ENCODE data around the gene OR5H6. TPM values are rescaled to one million over a fixed set of nuclear protein-coding genes. Genes with fewer than 3 reads are reported as not detected.
A peak's percentile ranks its signal among the peaks of the same experiment; 100 is the strongest.

OR5H6 gene
- total and polyA plus RNA-seq, 4 experiments from 2014 or later = not detected

DNA sequence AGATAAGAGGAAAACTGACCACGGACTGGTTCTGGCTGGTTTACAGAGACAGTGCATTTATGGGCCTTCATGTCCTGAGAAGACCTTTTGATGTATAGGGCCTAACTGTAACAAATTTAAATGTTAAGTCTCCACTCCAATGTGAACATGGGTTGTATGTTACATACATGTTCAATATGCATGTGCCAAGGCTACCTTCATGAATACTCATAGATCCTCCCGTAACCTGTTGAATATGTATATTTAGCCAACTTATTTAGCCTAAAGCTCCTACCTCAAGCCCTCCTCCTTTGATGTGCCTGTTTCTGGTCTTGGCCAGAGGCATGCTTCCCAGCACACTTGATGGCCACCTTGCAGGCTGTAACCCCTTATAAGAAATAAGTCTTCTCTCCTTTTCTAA is 18.2 kb downstream of the OR5H6 start, which contains the start of gene OR5H2:
TSS of gene OR5H2 (plus strand) at position 301 of the 400 bp plus-strand sequence. CDS start 398 bp downstream, outside the sequence.
- Histone ChIP-seq H3K4me3 (ENCODE audit: low read length in 2 of 2) (no peak within 1 kb of the TSS), H3K9me3 (ENCODE audit: control insufficient read depth in 1 of 2, low read length in 2 of 2) (no peaks in the 10 kb centered on the region), H3K27ac (ENCODE audit: low read depth, low read length) (no peak within 1 kb of the TSS), H3K27me3 (ENCODE audit: insufficient read depth, low read length) (no peaks in the 10 kb centered on the region), H3K4me1 (ENCODE audit: insufficient read depth, low read length) (no peaks in the 10 kb centered on the region), H3K36me3 (ENCODE audit: insufficient read depth, low read length) (no peaks in the 10 kb centered on the region)
- Mint-ChIP-seq H3K4me3 (no peak within 1 kb of the TSS), H3K36me3 (no peaks in the 10 kb centered on the region), H3K4me1 (peaks cover 0 to 9% (median 3%) of the 10 kb centered on the region in 4 donors), H3K27ac (peak within 1 kb of the TSS in 1 of 7 donors; percentile 13), H3K27me3 (peaks cover under 1 to 2% of the 10 kb centered on the region in 2 donors), H3K9me3 (no peaks in the 10 kb centered on the region)
- CTCF ChIA-PET (ENCODE audit: partially characterized antibody) = no interaction called here
- POLR2A ChIA-PET (ENCODE audit: partially characterized antibody) = no interaction called here
- no peak for DNase-seq
- intact Hi-C loops (cut with micrococcal nuclease) = no loop called here

DNA sequence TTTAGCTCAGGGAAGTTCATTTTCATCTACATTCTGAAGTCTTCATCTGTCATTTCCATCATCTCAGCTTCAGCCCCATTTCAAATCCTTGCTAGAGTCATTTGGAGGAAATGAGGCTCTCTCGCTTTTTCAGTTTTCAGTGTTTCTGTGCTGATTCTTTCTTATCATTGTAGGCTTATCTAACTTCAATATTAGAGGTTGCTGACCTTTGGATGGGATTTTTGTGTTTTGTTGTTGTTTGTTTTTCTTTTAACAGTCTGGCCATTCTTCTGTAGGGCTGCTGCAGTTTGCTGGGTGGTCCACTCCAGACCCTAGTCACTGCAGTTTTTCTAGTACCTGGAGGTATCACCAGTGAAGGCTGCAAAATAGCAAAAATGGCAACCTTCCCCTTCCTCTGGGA is 26.9 kb downstream of the OR5H6 start:
- no peaks in the 10 kb centered on the region for H3K4me1 ChIP-seq (ENCODE audit: insufficient read depth, low read length)
- no peak overlapping the region for H3K4me3 Mint-ChIP-seq
- peaks cover 3% of the 10 kb centered on the region for H3K27me3 ChIP-seq (ENCODE audit: insufficient read depth, low read length)
- peaks cover 12 to 17% of the 10 kb centered on the region in 2 donors for H3K27me3 Mint-ChIP-seq
- H3K36me3 ChIP-seq (ENCODE audit: insufficient read depth, low read length) = no peaks in the 10 kb centered on the region
- H3K9me3 Mint-ChIP-seq = peaks cover 0 to 2% (median 0%) of the 10 kb centered on the region in 8 donors
- H3K27ac Mint-ChIP-seq = no peak overlapping the region
- intact Hi-C loops (cut with micrococcal nuclease) = no loop called here
- POLR2A ChIA-PET (ENCODE audit: partially characterized antibody) = no interaction called here
- no peak for DNase-seq
- H3K36me3 Mint-ChIP-seq = no peaks in the 10 kb centered on the region
- H3K9me3 ChIP-seq (ENCODE audit: control insufficient read depth in 1 of 2, low read length in 2 of 2) = no peaks in the 10 kb centered on the region
- no peak overlapping the region for H3K4me3 ChIP-seq (ENCODE audit: low read length in 2 of 2)
- H3K27ac ChIP-seq (ENCODE audit: low read depth, low read length) = no peak overlapping the region
- CTCF ChIA-PET (ENCODE audit: partially characterized antibody) = no interaction called here
- H3K4me1 Mint-ChIP-seq = no peaks in the 10 kb centered on the region

DNA sequence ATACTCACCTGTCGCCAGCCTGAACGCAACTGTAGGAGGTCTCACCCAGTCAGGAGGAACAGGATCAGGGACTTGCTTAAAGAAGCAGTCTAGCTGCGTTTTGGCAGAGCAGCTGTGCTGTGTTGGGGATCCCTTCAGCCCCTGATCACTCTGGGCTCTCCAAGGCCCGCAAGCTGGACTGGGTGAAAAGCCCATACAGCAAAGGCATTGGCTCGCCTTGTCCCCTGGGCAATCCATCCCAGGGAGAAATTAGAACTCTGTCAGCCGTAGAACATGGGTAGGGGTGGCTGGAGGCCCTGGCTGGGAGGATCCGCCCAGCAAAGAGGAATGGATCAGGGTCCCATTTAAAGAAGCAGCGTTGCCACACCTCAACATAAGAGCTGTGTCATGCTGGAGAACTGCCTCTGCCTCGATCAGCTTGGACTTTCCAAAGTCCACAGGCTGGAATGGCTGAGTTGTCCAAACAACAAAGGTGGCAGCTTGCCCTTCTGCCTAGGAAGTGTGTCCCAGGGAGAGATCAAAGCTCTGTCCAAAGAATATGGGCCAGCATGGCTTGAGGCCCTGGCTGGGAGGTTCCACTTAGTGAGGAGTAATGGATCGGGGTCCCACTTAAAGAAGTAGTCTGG is 27.4 kb downstream of the OR5H6 start:
- Mint-ChIP-seq H3K4me3 (no peak overlapping the region), H3K36me3 (no peaks in the 10 kb centered on the region), H3K9me3 (peaks cover 0 to 2% (median 0%) of the 10 kb centered on the region in 8 donors), H3K27ac (no peak overlapping the region), H3K4me1 (no peaks in the 10 kb centered on the region), H3K27me3 (peaks cover 12 to 19% of the 10 kb centered on the region in 2 donors)
- Histone ChIP-seq H3K27ac (ENCODE audit: low read depth, low read length) (no peak overlapping the region), H3K36me3 (ENCODE audit: insufficient read depth, low read length) (no peaks in the 10 kb centered on the region), H3K27me3 (ENCODE audit: insufficient read depth, low read length) (peaks cover 3% of the 10 kb centered on the region), H3K4me3 (ENCODE audit: low read length in 2 of 2) (no peak overlapping the region), H3K9me3 (ENCODE audit: control insufficient read depth in 1 of 2, low read length in 2 of 2) (no peaks in the 10 kb centered on the region), H3K4me1 (ENCODE audit: insufficient read depth, low read length) (no peaks in the 10 kb centered on the region)
- CTCF ChIA-PET (ENCODE audit: partially characterized antibody) = no interaction called here
- DNase-seq = no peak
- POLR2A ChIA-PET (ENCODE audit: partially characterized antibody) = no interaction called here
- intact Hi-C loops (cut with micrococcal nuclease) = no loop called here

Other genes with a start within 250 kb of the OR5H6 start
- under 1 TPM in 1 of 2 experiments, not detected in 1; 0.17 TPM for gene GABRR3, start 228.9 kb upstream of the OR5H6 start, total RNA-seq
- gene GABRR3, start 228.9 kb upstream of the OR5H6 start, polyA plus RNA-seq = under 1 TPM in 1 of 2 donors, not detected in 1; 0.03 TPM
- gene OR5AC2, start 177.1 kb upstream of the OR5H6 start, total RNA-seq = not detected
- not detected for gene OR5AC2, start 177.1 kb upstream of the OR5H6 start, polyA plus RNA-seq
- not detected for gene OR5H1, start 133.5 kb upstream of the OR5H6 start, total RNA-seq
- not detected for gene OR5H1, start 133.5 kb upstream of the OR5H6 start, polyA plus RNA-seq
- gene OR5H14, start 116.8 kb upstream of the OR5H6 start, total RNA-seq = not detected
- gene OR5H14, start 116.8 kb upstream of the OR5H6 start, polyA plus RNA-seq = not detected
- not detected for gene OR5H15, start 97.5 kb upstream of the OR5H6 start, total RNA-seq
- gene OR5H15, start 97.5 kb upstream of the OR5H6 start, polyA plus RNA-seq = not detected
- not detected for gene OR5H2, start 18.3 kb downstream of the OR5H6 start, total RNA-seq
- not detected for gene OR5H2, start 18.3 kb downstream of the OR5H6 start, polyA plus RNA-seq
- not detected for gene OR5K4, start 89.6 kb downstream of the OR5H6 start, total RNA-seq
- gene OR5K4, start 89.6 kb downstream of the OR5H6 start, polyA plus RNA-seq = not detected
- gene OR5K3, start 126.4 kb downstream of the OR5H6 start, total RNA-seq = not detected
- gene OR5K3, start 126.4 kb downstream of the OR5H6 start, polyA plus RNA-seq = not detected
- not detected for gene OR5K1, start 199.0 kb downstream of the OR5H6 start, total RNA-seq
- gene OR5K1, start 199.0 kb downstream of the OR5H6 start, polyA plus RNA-seq = not detected
- gene OR5K2, start 233.4 kb downstream of the OR5H6 start, total RNA-seq = not detected
- gene OR5K2, start 233.4 kb downstream of the OR5H6 start, polyA plus RNA-seq = not detected